ENCODE measurements around the gene OGT. TPM values are rescaled to one million over a fixed set of nuclear protein-coding genes. Genes with fewer than 3 reads are reported as not detected.
"Not testable (repeated sequence)": the region's sequence is repeated elsewhere in the genome, so short reads cannot be mapped to it uniquely, and the experiment has no call there.

The OGT gene
- total RNA-seq, 4 donors from 2014 or later = 117 to 243 (median 144) TPM

DNA sequence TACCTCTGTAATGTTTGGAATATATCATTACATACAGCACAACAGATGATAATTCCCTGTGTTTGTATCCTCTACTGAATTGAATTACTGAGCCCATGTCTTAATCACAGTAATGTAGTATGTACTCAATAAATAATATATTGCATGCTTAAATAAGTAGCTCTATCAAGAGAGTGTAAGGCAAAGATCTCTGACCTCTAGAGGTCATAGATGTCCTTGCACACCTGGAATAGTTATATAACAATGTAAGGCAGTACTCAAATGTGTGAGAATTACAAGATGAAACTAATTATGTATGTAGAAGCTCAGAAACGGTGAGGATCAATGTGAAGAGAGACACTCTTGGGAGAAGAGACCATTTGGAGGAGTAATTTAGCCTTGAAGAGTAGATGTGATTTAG, 31.0 kb downstream of the OGT start:
- DNase-seq = no peak
- Histone ChIP-seq H3K27ac (no peak overlapping the region), H3K4me3 (no peak overlapping the region), H3K27me3 (no peaks in the 10 kb centered on the region), H3K9me3 (no peaks in the 10 kb centered on the region), H3K36me3 (no peaks in the 10 kb centered on the region), H3K4me1 (no peaks in the 10 kb centered on the region)
- TF ChIP-seq CTCF (IDR thresholded peaks at IDR 0.05) (no peak), POLR2A (IDR thresholded peaks at IDR 0.05) (no peak)
- intact Hi-C loops (cut with DNase I; ENCODE audit: low total_unique reads) = no loop called here

DNA sequence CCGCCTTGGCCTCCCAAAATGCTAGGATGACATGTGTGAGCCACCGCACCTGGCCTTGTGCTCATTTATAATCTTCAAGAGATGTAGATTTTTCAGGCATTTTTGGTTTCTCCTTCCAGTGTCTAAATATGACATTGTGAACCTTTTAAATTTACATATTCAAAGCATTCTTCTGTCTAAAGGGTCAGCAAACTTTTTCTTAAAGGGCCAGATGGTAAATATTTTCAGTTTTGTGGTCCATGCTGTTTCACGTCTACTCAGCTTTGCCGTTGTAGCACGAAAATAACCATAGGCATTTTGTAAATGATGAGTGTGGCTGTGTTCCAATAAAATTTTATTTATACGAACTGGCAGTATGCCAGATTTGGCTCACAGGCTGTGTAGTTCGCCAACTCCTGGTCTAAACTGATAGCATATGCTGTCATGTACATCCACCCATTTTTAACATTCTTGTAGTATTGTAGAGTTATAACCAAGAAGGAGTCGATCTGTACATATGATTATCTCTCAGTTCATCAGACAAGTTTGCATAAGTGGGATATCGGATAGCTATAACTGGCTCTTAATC, 32.7 kb downstream of the OGT start:
- no peak for TF ChIP-seq CTCF (IDR thresholded peaks at IDR 0.05)
- intact Hi-C loops (cut with DNase I; ENCODE audit: low total_unique reads) = no loop called here
- no peaks in the 10 kb centered on the region for H3K9me3 ChIP-seq

DNA sequence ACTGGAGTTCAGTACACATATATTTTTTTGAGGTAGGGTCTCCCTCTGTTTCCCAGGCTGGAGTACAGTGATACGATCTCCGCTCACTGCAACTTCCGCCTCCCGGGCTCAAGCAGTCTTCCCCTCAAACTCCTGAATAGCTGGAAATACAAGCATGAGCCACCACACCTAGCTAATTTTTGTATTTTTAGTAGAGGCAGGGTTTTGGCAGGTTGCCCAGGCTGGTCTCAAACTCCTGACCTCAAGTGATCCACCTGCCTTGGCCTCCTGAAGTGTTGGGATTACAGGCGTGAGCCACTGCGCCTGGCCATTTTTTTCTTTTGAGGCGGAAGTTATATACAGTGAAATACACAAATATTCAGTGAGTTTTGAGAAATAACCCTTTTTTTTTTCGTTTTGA, 38.5 kb downstream of the OGT start:
- H3K27me3 ChIP-seq; H3K27ac ChIP-seq; H3K4me3 ChIP-seq; H3K36me3 ChIP-seq; H3K9me3 ChIP-seq; intact Hi-C loops (cut with DNase I; ENCODE audit: low total_unique reads); H3K4me1 ChIP-seq; DNase-seq: not testable (repeated sequence)

More for the DNA sequence above, 32.7 kb downstream of the OGT start:
- Histone ChIP-seq H3K4me3 (no peak overlapping the region), H3K27ac (no peak overlapping the region), H3K4me1 (no peaks in the 10 kb centered on the region), H3K27me3 (no peaks in the 10 kb centered on the region), H3K36me3 (no peaks in the 10 kb centered on the region)
- DNase-seq = no peak

- Histone ChIP-seq H3K4me1 (no peaks in the 10 kb centered on the region), H3K4me3 (no peak overlapping the region), H3K27me3 (no peaks in the 10 kb centered on the region), H3K36me3 (no peaks in the 10 kb centered on the region), H3K27ac (no peak overlapping the region), H3K9me3 (no peaks in the 10 kb centered on the region)
- DNase-seq = no peak
- intact Hi-C loops (cut with DNase I; ENCODE audit: low total_unique reads) = no loop called here
- no peak for TF ChIP-seq POLR2A (IDR thresholded peaks at IDR 0.05)
- no peak for TF ChIP-seq CTCF (IDR thresholded peaks at IDR 0.05)
These were observed 40.7 kb downstream of the OGT start for GRCh38 chrX:71573590-71573989.

DNA sequence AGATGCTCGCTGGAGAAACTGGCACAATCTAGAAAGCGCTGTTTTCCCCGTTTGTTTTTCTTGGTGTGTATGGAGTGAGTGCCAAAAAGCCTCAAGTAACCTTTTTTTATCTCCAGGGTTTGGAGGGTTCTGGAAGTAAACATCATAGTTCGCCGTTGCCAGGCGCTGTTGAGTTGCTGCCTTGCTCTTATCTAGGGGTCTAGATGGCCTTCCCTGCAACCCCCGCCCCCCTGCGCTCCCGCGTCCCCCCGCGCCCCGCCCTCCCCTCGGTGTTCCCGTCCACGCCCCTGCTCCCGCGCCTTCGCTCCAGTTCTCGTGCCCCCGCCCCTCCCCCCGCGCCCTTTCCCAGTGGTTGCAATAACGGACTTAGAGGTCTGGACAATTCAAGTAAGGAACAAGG, 44.8 kb downstream of the OGT start:
- Histone ChIP-seq H3K9me3 (no peaks in the 10 kb centered on the region), H3K4me3 (no peak overlapping the region), H3K36me3 (no peaks in the 10 kb centered on the region), H3K4me1 (no peaks in the 10 kb centered on the region), H3K27me3 (no peaks in the 10 kb centered on the region), H3K27ac (no peak overlapping the region)
- DNase-seq = no peak
- TF ChIP-seq POLR2A (IDR thresholded peaks at IDR 0.05) (no peak), CTCF (IDR thresholded peaks at IDR 0.05) (no peak)
- intact Hi-C loops (cut with DNase I; ENCODE audit: low total_unique reads) = no loop called here
